Measurements from ENCODE around the gene PARD3B. TPM values are rescaled to one million over a fixed set of nuclear protein-coding genes. Genes with fewer than 3 reads are reported as not detected.

PARD3B gene
- total RNA-seq, 1 experiment from 2014 or later: 7.6 TPM

GRCh38 chr2:205500065-205500464 lies 954.8 kb downstream of the PARD3B start:
- DNase-seq (ENCODE audit: low spot score): no peak
- no TSS peak for BruUV-seq (replicated peaks)

GRCh38 chr2:205500951-205501350 lies 955.7 kb downstream of the PARD3B start:
- intact Hi-C loops (cut with micrococcal nuclease; ENCODE audit: unreplicated experiment): no loop called here
- BruUV-seq (replicated peaks): no TSS peak
- Histone ChIP-seq H3K27me3 (replicated peaks; ENCODE audit: insufficient read depth, low read depth, low read length, poor library complexity) (no peaks in the 10 kb centered on the region), H3K9me3 (ENCODE audit: low read depth, low read length, poor library complexity, severe bottlenecking) (no peaks in the 10 kb centered on the region), H3K27ac (ENCODE audit: low read depth, low read length, poor library complexity, severe bottlenecking) (no peak overlapping the region), H3K36me3 (ENCODE audit: insufficient read depth, low read length, poor library complexity, severe bottlenecking) (no peaks in the 10 kb centered on the region), H3K4me1 (ENCODE audit: insufficient read depth, low read length, poor library complexity, severe bottlenecking) (no peaks in the 10 kb centered on the region), H3K4me3 (ENCODE audit: low read depth, low read length, poor library complexity, severe bottlenecking) (no peak overlapping the region)
- ChIA-PET POLR2A (ENCODE audit: low non-redundant PET) (no interaction called here), CTCF (no interaction called here)
- DNase-seq (ENCODE audit: low spot score): no peak
- TF ChIP-seq CTCF (conservative IDR thresholded peaks at IDR 0.05; ENCODE audit: low read depth, low read length): no peak
- TF ChIP-seq EZH2 (IDR thresholded peaks at IDR 0.05; ENCODE audit: borderline replicate concordance, low read depth, low read length, poor library complexity, severe bottlenecking): no peak

More at GRCh38 chr2:205500065-205500464, 954.8 kb downstream of the PARD3B start:
- TF ChIP-seq CTCF (conservative IDR thresholded peaks at IDR 0.05; ENCODE audit: low read depth, low read length) (no peak), EZH2 (IDR thresholded peaks at IDR 0.05; ENCODE audit: borderline replicate concordance, low read depth, low read length, poor library complexity, severe bottlenecking) (no peak)
- Histone ChIP-seq H3K27me3 (replicated peaks; ENCODE audit: insufficient read depth, low read depth, low read length, poor library complexity) (no peaks in the 10 kb centered on the region), H3K4me3 (ENCODE audit: low read depth, low read length, poor library complexity, severe bottlenecking) (no peak overlapping the region), H3K9me3 (ENCODE audit: low read depth, low read length, poor library complexity, severe bottlenecking) (no peaks in the 10 kb centered on the region), H3K4me1 (ENCODE audit: insufficient read depth, low read length, poor library complexity, severe bottlenecking) (no peaks in the 10 kb centered on the region), H3K27ac (ENCODE audit: low read depth, low read length, poor library complexity, severe bottlenecking) (no peak overlapping the region), H3K36me3 (ENCODE audit: insufficient read depth, low read length, poor library complexity, severe bottlenecking) (no peaks in the 10 kb centered on the region)
- intact Hi-C loops (cut with micrococcal nuclease; ENCODE audit: unreplicated experiment): no loop called here
- CTCF ChIA-PET: no interaction called here
- POLR2A ChIA-PET (ENCODE audit: low non-redundant PET): no interaction called here

DNA sequence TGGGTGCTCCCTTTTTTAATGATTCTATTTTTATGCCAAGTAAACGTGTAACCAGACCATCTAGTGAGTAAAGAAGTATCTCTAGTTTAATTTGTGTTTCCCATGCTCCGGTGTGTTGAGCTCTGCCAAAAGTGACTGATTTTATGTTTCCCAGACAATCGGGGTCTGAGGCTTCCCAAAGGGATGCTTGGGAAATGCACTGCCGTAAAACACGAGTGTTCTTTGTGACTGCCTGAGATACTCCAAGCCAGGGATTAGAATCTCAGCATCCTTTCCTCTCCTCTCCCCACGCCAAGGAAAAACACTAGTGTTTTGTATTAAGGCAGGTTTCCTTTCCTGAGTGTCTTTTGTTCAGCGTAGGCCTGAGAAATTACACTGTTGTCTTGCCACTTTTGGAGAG lies 956.6 kb downstream of the PARD3B start:
- intact Hi-C loops (cut with micrococcal nuclease; ENCODE audit: unreplicated experiment): no loop called here
- Histone ChIP-seq H3K9me3 (ENCODE audit: low read depth, low read length, poor library complexity, severe bottlenecking) (no peaks in the 10 kb centered on the region), H3K27me3 (replicated peaks; ENCODE audit: insufficient read depth, low read depth, low read length, poor library complexity) (no peaks in the 10 kb centered on the region), H3K4me1 (ENCODE audit: insufficient read depth, low read length, poor library complexity, severe bottlenecking) (no peaks in the 10 kb centered on the region), H3K4me3 (ENCODE audit: low read depth, low read length, poor library complexity, severe bottlenecking) (no peak overlapping the region), H3K27ac (ENCODE audit: low read depth, low read length, poor library complexity, severe bottlenecking) (no peak overlapping the region), H3K36me3 (ENCODE audit: insufficient read depth, low read length, poor library complexity, severe bottlenecking) (no peaks in the 10 kb centered on the region)
- CTCF ChIA-PET: no interaction called here
- TF ChIP-seq CTCF (conservative IDR thresholded peaks at IDR 0.05; ENCODE audit: low read depth, low read length) (no peak), EZH2 (IDR thresholded peaks at IDR 0.05; ENCODE audit: borderline replicate concordance, low read depth, low read length, poor library complexity, severe bottlenecking) (no peak)
- BruUV-seq (replicated peaks): no TSS peak
- POLR2A ChIA-PET (ENCODE audit: low non-redundant PET): no interaction called here
- DNase-seq (ENCODE audit: low spot score): no peak

All from A673 (cell line).